ENCODE data around the gene LGR4. TPM values are rescaled to one million over a fixed set of nuclear protein-coding genes. Genes with fewer than 3 reads are reported as not detected.
A peak's percentile ranks its signal among the peaks of the same experiment; 100 is the strongest.

Gene LGR4
- total and polyA plus RNA-seq, 12 donors = 7.3 to 90.4 (median 38.6) TPM

- WGBS, 4 donors = 21 to 25% (median 23%) methylated on average over 16 to 21 of the region's 21 CpGs
- peak in 2 of 7 donors; percentile 6 to 14 for DNase-seq
- no peaks in the 10 kb centered on the region for H3K36me3 ChIP-seq (replicated peaks in 1 of 2)
- peak in 1 of 2 donors; percentile 4 for TF ChIP-seq POLR2A (IDR thresholded peaks at IDR 0.05)
- TF ChIP-seq, protein P1, sequence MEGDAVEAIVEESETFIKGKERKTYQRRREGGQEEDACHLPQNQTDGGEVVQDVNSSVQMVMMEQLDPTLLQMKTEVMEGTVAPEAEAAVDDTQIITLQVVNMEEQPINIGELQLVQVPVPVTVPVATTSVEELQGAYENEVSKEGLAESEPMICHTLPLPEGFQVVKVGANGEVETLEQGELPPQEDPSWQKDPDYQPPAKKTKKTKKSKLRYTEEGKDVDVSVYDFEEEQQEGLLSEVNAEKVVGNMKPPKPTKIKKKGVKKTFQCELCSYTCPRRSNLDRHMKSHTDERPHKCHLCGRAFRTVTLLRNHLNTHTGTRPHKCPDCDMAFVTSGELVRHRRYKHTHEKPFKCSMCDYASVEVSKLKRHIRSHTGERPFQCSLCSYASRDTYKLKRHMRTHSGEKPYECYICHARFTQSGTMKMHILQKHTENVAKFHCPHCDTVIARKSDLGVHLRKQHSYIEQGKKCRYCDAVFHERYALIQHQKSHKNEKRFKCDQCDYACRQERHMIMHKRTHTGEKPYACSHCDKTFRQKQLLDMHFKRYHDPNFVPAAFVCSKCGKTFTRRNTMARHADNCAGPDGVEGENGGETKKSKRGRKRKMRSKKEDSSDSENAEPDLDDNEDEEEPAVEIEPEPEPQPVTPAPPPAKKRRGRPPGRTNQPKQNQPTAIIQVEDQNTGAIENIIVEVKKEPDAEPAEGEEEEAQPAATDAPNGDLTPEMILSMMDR (IDR thresholded peaks at IDR 0.05) = no peak
- peaks cover 23 to 50% of the 10 kb centered on the region in 2 donors for H3K4me1 ChIP-seq (replicated peaks in 1 of 2)
- intact Hi-C loops (cut with DNase I) = loop anchor here in 1 of 2 donors (10.0 kb wide), 1 partner anchor 96 kb away; no protein-coding TSS in a partner anchor
- no peaks in the 10 kb centered on the region for H3K27me3 ChIP-seq
- H3K9me3 ChIP-seq (replicated peaks in 1 of 3) = no peaks in the 10 kb centered on the region
- H3K4me3 ChIP-seq = peak overlapping the region; percentile 28 to 93 (median 57)
- H3K27ac ChIP-seq = peak overlapping the region in 3 of 5 donors; percentile 88 to 95 (median 89)
Measured at GRCh38 chr11:27470826-27471588, 1.6 kb downstream of the LGR4 start.

DNA sequence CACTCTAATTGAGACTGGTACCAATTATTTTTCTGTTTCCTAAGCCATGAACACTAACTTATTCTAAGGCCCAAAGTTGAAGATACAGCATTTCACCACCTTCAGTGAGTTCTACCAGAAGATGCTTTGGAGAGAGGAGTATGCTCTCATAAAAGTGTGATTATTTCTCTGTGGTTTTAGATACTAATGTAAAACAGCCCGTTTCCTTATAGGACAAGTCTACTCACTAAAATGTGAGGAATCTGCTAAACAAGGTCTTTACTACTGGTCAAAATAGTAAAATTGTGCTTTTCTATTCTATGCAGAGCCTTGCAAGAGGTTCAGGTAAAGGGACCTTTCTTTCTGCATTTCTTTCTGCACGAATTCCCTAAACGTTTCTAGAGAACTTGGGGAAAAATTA, 2.4 kb downstream of the LGR4 start:
- DNase-seq = no peak
- no peaks in the 10 kb centered on the region for H3K36me3 ChIP-seq (replicated peaks in 1 of 2)
- peaks cover 23 to 58% of the 10 kb centered on the region in 2 donors for H3K4me1 ChIP-seq (replicated peaks in 1 of 2)
- WGBS, 4 donors = 35 to 52% (median 50%) methylated on average over 3 of the region's 3 CpGs
- peak overlapping the region in 1 of 5 donors; percentile 89 for H3K27ac ChIP-seq
- intact Hi-C loops (cut with DNase I) = loop anchor here in 1 of 2 donors (10.0 kb wide), 1 partner anchor 95 kb away; no protein-coding TSS in a partner anchor
- no peak for TF ChIP-seq POLR2A (IDR thresholded peaks at IDR 0.05)
- TF ChIP-seq, protein P1 (IDR thresholded peaks at IDR 0.05) = no peak
- H3K9me3 ChIP-seq (replicated peaks in 1 of 3) = no peaks in the 10 kb centered on the region
- H3K4me3 ChIP-seq = peak overlapping the region in 1 of 4 donors; percentile 93
- no peaks in the 10 kb centered on the region for H3K27me3 ChIP-seq

GRCh38 chr11:27468995-27469695, 3.4 kb downstream of the LGR4 start:
- intact Hi-C loops (cut with DNase I) = loop anchor here in 1 of 2 donors (10.0 kb wide), 1 partner anchor 74 kb away; no protein-coding TSS in a partner anchor

More at GRCh38 chr11:27468995-27469695, 3.4 kb downstream of the LGR4 start:
- Histone ChIP-seq H3K4me3 (peak overlapping the region in 1 of 4 donors; percentile 30), H3K9me3 (replicated peaks in 1 of 3) (no peaks in the 10 kb centered on the region), H3K36me3 (replicated peaks in 1 of 2) (no peaks in the 10 kb centered on the region), H3K27me3 (no peaks in the 10 kb centered on the region), H3K4me1 (replicated peaks in 1 of 2) (peaks cover 29 to 68% of the 10 kb centered on the region in 2 donors), H3K27ac (peak overlapping the region in 4 of 5 donors; percentile 33 to 80 (median 69))
- TF ChIP-seq, protein P1 (IDR thresholded peaks at IDR 0.05) = no peak
- WGBS, 4 donors = 41 to 59% (median 47%) methylated on average over 8 of the region's 8 CpGs
- DNase-seq = peak in 1 of 7 donors; percentile 9
